HCT116 (cell line): ENCODE results near the gene EIF4E2.

ENCODE experiments used
- CTCF ChIP-seq, 3 experiments: fragments of 200-600 bp in 1 of 3; sonication (generic) in 1 of 3; IDR thresholded peaks in 2 of 3; conservative IDR thresholded peaks in 1 of 3; 2 replicates each; pipeline ENCODE4 v1.5.1; 2012 to 2017; ENCODE audit warnings: low read depth in 2 of 3, low read length in 2 of 3, antibody characterized with exemption in 1 of 3, borderline replicate concordance in 1 of 3, control low read depth in 1 of 3, mild to moderate bottlenecking in 1 of 3, mixed read lengths in 1 of 3, mixed run types in 1 of 3, moderate library complexity in 1 of 3; ENCODE audit not compliant: insufficient read depth in 1 of 3
- EZH2 ChIP-seq: fragments of 200-600 bp; sonication (generic); IDR thresholded peaks from 2 replicates; pipeline ENCODE4 v1.6.1; 2017; ENCODE audit warnings: antibody characterized with exemption, mixed run types
- EZH2phosphoT487 ChIP-seq: fragments of 200-600 bp; IDR thresholded peaks from 2 replicates; pipeline ENCODE4 v1.6.1; 2018; ENCODE audit warnings: antibody characterized with exemption, borderline replicate concordance
- POLR2A ChIP-seq: IDR thresholded peaks from 2 replicates; pipeline ENCODE4 v1.7.0; 2011; ENCODE audit warnings: borderline replicate concordance; ENCODE audit not compliant: insufficient read depth, insufficient read length; ENCODE audit errors: extremely low read depth
- TCF7L2 ChIP-seq: IDR thresholded peaks from 2 replicates; pipeline ENCODE4 v1.7.0; 2011; ENCODE audit warnings: borderline replicate concordance, inconsistent platforms; ENCODE audit not compliant: insufficient read depth, insufficient read length; ENCODE audit errors: extremely low read depth
- ZFX ChIP-seq: fragments of 450-650 bp; IDR thresholded peaks from 2 replicates; pipeline ENCODE4 v1.6.1; 2017

GRCh38 chr2:232512602-232513001 lies 37.9 kb upstream of the EIF4E2 start:
- TF ChIP-seq CTCF (IDR thresholded peaks at IDR 0.05 in 2 of 3, conservative IDR thresholded peaks at IDR 0.05 in 1 of 3; ENCODE audit: borderline replicate concordance in 1 of 3, insufficient read depth in 1 of 3, low read depth in 2 of 3, low read length in 2 of 3) (no peak), POLR2A (no peak), TCF7L2 (no peak), EZH2 (no peak), ZFX (no peak), EZH2phosphoT487 (no peak)
